Hepatic stellate cell (primary cell): ENCODE measurements around the gene UBASH3A.
"Not testable (repeated sequence)": the region's sequence is repeated elsewhere in the genome, so short reads cannot be mapped to it uniquely, and the experiment has no call there.

Source experiments
- DNase-seq: peaks from one replicate; pipeline ENCODE4 v3.0.0; 2011; ENCODE audit warnings: low spot score

The UBASH3A gene

DNA sequence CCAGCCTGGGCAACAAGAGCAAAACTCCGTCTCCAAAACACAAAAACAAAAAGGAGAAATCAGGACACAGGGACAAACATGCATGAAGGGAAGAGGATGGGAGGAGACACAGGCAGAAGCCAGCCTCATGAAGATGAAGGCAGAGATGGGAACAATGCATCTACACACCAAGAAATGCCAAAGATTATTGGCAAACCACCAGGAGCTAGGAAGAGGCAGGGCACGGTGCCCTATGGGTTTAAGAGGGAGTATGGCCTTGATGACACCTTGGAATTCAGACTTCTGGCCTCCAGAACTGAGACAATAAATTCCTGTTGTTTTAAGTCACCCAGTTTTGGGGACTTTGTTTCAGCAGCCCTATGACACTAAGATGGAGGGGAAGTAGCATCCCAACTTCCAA, 13.0 kb upstream of the UBASH3A start:
- DNase-seq, result no peak

GRCh38 chr21:42391297-42391696, 12.4 kb upstream of the UBASH3A start:
- DNase-seq, result no peak

DNA sequence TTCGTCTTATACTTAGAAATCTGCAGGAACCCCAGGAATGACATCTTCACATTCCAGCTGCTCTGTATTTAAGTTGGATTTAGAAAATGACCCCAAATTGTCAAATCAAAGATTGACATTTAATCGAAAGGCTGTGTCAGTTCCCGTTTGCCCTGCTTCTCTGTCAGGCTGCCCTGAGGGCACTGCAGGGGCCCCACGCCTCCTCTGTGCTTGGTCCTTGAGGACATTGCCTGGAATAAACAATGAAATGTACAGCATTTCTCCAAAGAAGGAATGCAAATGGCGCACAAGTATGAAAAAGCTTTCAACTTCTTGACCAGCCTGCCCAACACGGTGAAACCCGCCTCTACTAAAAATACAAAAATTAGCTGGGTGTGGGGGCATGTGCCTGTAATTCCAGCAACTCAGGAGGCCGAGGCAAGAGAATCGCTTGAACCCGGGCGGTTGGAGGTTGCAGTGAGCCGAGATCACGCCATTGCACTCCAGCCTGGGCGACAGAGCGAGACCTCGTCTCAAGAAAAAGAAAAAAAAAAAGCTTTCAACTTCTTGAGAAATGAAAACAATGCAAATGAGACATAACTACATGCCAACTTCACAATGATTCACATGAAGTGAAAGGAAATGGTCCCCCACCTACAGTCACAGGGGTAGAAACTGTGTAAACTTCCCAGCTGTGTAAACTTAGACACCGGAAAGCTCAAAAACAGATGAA, 10.8 kb upstream of the UBASH3A start:
- DNase-seq, result no peak

DNA sequence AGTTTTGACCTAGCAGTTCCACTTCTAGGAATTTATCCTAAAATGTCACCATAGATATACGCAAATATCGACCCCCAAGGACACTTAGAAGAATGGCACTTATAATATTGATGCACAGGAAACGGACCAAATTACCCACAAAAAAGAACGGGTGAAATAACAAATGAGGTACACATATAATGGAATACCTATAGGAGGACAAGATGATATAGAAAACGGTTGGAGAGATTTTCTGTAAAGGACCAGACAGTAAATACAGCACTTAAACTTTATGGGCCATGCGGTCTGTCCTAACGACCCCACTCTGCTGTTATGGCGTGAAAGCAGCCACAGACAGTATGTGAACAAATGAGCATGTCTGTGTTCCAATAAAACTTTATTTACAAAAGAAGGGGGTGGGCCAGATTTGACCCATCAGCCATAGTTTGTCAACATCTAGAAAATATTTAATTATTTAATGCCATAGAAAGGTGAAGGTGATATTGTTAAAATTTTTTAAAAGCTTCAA, 10.2 kb upstream of the UBASH3A start:
- DNase-seq, result no peak

GRCh38 chr21:42395302-42395701, 8.4 kb upstream of the UBASH3A start:
- DNase-seq, result no peak

- DNase-seq, result no peak
These were observed 7.6 kb upstream of the UBASH3A start, which contains the start of gene TMPRSS3 for GRCh38 chr21:42395905-42396651. TSS of gene TMPRSS3 (minus strand) at chr21:42396052. CDS start at chr21:42395417, 635 bp downstream.

- no peak for DNase-seq
These were observed 6.6 kb upstream of the UBASH3A start for GRCh38 chr21:42396799-42397745.

GRCh38 chr21:42397746-42398394, 5.8 kb upstream of the UBASH3A start:
- DNase-seq, result no peak

DNA sequence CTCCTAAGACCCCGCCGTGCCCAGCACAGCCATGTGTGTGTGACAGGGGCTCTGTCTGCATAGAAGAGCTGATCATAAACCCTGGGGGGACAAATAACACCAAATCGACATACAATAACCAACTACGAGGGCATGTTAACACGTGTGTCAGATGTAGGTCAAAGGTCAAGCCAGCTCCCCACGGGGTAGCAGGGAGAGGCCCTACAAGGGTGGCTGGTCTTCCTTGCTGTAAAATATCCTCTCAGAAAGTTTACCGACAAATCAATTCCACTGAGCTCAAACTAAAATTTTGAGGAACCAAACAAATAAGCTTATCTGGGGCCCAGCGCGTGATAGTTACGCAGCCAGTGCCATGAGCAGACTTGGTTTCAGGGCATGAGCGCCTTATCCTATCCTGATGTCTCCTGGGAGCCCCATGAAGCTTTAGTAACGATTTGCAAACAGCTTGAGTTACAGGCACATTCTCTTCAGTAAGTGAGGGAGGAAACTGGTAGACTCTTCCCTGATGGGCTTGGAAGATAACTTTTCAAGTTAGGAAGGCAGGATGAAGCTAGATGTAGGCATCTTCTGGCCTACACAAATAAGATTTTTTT, 5.2 kb upstream of the UBASH3A start:
- no peak for DNase-seq

- DNase-seq, result no peak
These were observed 3.2 kb upstream of the UBASH3A start for GRCh38 chr21:42400525-42400924.

DNA sequence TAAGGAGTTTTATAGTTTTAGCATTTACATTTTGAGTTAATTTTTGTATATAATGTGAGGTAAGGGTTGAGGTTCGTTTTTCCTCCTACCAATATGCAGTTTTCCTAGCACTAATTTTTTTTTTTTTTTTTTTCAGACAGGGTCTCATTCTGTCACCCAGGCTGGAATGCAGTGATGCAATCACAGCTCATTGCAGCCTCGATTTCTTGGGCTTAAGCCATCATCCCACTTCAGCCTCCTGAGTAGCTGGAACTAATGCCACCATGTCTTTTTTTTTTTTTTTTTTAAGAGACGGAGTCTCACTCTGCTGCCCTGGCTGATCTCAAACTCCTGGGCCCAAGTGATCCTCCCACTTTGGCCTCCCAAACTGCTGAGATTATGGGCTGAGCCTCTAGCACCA, 2.5 kb upstream of the UBASH3A start:
- DNase-seq, result no peak

- DNase-seq, result no peak
These were observed 1.9 kb upstream of the UBASH3A start for GRCh38 chr21:42401820-42402251.

GRCh38 chr21:42404539-42404938, 837 bp downstream of the UBASH3A start:
- no peak for DNase-seq

DNA sequence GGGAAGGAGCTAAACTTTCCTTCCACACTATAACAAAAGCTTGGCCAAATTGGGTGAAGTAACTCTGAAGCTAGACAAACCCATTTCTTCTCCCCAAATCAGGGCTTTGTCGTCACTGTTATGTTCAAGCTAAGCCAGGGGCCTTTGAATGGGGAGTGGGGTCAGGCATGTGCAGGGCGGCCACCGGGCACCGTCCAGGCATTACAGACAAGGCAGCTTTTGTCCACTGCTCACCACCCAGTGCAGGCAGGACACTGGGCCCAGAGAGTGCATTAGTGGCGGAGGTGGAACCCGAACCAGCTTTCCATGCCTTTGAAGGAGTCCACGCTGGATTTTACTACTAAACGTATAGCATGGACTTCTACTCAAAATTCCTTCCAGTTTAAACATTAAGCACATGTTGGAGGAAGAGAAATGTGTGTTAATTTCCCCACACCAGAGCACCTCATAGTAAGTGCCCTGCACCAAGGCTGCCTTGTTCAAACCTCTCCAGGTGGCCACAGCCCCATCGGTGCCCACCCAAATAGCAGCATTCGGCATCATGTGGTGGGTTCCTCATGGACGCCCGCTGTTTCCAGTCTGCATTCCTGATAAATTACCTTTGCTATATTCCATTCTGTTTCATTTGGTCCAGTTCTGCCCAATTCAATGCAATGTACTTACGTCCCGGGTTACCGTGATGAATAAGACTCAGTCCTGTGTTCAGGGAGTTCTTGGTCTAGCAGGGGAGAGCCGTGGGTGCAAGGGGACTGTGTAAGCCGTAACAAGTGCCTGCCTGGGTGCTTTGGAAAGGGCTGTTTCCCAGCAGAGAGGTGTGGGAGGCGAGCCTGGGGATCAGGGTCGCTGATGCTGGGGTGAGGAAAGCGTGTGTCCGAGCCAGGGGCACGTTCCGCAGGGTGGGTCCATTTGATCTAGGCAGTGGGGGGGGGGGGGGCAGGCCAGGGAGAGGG, 1.6 kb downstream of the UBASH3A start:
- no peak for DNase-seq

DNA sequence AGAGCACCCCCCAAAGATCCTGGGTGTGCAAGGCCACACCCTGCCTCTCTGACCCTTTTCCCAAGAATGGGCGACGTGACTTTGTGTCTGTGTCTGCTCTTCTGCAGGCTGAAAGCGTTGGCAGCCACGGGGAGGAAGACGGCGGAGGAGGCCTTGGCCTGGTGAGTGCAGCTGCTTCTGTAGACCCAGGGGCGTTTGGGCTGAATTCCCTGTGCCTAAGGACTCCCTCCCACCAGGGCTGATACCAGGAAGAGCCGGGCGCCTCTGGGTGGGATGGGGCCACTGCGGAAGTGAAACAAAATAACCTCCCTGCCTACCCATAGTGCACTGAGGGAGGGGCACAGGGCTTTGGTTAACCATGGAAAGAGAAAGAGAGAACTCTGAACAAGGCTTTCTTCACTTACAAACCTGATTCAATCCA, 2.5 kb downstream of the UBASH3A start:
- no peak for DNase-seq

DNA sequence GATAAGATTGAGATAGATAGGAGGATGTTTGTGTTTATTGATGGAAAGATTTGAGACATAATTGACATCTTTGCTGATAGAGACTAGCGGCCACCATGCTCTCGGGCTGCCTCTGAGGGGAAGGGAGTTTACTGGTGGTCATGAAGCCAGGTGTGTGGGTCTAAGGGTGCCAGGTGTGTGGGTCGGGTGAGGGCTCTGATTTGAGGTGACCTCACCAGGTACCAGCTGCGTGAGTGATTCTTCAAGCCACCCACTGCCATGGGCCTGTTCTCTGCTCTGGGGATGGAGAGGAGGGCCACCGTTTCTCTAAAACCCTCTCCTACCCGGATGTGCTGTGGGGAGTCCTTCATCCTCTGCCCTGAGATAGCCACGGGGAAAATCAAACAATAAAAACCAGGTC, 3.2 kb downstream of the UBASH3A start:
- no peak for DNase-seq

GRCh38 chr21:42407476-42407875, 3.8 kb downstream of the UBASH3A start:
- DNase-seq, result no peak

DNA sequence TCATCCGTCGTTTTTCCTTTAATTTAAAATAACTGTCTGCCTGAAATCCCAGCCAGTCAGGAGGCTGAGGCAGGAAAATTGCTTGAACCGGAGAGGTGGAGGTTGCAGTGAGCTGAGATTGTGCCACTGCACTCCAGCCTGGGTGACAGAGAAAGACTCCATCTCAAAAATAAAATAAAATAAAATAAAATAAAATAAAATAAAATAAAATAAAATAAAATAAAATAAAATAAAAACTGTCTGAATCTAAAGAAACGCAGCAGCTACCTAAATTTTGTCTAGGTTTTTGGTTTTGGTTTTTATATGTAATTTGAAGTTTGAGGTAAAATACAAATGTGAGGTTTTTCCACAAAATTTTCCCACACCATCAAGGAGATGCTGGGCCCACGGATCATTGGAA, 5.0 kb downstream of the UBASH3A start:
- DNase-seq, result not testable (repeated sequence)

DNA sequence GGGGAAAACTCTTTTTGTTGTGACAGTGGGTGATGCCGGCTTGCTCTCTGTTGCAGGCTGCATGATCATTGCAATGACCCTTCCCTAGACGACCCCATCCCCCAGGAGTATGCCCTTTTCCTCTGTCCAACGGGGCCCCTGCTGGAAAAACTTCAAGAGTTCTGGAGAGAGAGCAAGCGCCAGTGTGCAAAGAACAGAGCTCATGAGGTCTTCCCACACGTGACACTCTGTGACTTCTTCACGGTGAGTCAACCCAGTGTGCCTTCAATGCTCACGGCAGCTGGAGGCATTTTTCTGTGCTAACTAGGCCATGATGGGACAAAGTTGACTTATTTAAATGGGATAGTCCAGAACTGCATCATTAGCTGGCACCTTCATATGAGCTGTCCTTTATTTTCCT, 5.7 kb downstream of the UBASH3A start:
- no peak for DNase-seq
